IMR-90 (cell line): ENCODE results near the gene WNT7B.

Experiments
- BHLHE40 ChIP-seq: fragments of 150-350 bp; IDR thresholded peaks from 2 replicates; pipeline ENCODE4 v1.6.1; 2016; ENCODE audit warnings: mild to moderate bottlenecking, low read depth, low read length
- POLR2A ChIP-seq: IDR thresholded peaks from 2 replicates; pipeline ENCODE4 v1.6.1; 2012; ENCODE audit warnings: mild to moderate bottlenecking, low read depth, low read length
- TF ChIP-seq, protein P1 (sequence below): conservative IDR thresholded peaks from 2 replicates; pipeline ENCODE4 v1.5.1; 2012; ENCODE audit warnings: mild to moderate bottlenecking, low read depth, low read length, improper control_type of control experiment

DNA sequence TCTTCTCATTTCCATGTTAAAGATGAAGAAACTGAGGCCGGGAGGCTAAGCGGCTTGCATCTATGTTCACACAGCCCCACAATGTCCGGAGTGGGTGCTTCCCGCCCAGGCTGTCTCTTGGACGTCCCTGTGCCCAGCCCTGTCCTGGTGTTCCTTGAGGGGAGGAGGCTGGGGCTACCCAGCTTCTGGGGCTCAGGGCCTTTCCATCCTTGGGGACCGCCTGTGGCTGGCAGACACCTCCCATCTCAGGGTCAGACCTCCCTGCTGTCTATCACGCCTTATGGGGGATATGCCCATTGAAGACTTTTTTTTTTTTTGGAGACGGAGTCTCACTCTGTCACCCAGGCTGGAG lies 95.5 kb downstream of the WNT7B start:
- TF ChIP-seq, protein P1, sequence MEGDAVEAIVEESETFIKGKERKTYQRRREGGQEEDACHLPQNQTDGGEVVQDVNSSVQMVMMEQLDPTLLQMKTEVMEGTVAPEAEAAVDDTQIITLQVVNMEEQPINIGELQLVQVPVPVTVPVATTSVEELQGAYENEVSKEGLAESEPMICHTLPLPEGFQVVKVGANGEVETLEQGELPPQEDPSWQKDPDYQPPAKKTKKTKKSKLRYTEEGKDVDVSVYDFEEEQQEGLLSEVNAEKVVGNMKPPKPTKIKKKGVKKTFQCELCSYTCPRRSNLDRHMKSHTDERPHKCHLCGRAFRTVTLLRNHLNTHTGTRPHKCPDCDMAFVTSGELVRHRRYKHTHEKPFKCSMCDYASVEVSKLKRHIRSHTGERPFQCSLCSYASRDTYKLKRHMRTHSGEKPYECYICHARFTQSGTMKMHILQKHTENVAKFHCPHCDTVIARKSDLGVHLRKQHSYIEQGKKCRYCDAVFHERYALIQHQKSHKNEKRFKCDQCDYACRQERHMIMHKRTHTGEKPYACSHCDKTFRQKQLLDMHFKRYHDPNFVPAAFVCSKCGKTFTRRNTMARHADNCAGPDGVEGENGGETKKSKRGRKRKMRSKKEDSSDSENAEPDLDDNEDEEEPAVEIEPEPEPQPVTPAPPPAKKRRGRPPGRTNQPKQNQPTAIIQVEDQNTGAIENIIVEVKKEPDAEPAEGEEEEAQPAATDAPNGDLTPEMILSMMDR, result no peak
- TF ChIP-seq POLR2A (no peak), BHLHE40 (no peak)
